HepG2 (cell line): Measurements from ENCODE around the gene C16orf89. TPM values are rescaled to one million over a fixed set of nuclear protein-coding genes. Genes with fewer than 3 reads are reported as not detected.
A peak's percentile ranks its signal among the peaks of the same experiment; 100 is the strongest.

Source experiments
- ARNTL ChIP-seq: sonication (generic); formaldehyde crosslinking; IDR thresholded peaks from 2 replicates; pipeline ENCODE4 v1.4.0; 2020; ENCODE audit warnings: mild to moderate bottlenecking, missing genetic modification reagents
- GFI1 ChIP-seq: sonication (generic); formaldehyde crosslinking; IDR thresholded peaks from 2 replicates; pipeline ENCODE4 v1.5.0; 2020; ENCODE audit warnings: missing genetic modification reagents, mild to moderate bottlenecking, borderline replicate concordance
- ISX ChIP-seq: sonication (generic); formaldehyde crosslinking; conservative IDR thresholded peaks from 2 replicates; pipeline ENCODE4 v1.5.0; 2020; ENCODE audit warnings: missing genetic modification reagents
- KLF12 ChIP-seq: sonication (generic); formaldehyde crosslinking; IDR thresholded peaks from 2 replicates; pipeline ENCODE4 v1.4.0; 2020; ENCODE audit warnings: missing genetic modification reagents, borderline replicate concordance
- MEF2D ChIP-seq: sonication (generic); formaldehyde crosslinking; IDR thresholded peaks from 2 replicates; pipeline ENCODE4 v1.5.1; 2020; ENCODE audit warnings: mild to moderate bottlenecking, missing genetic modification reagents
- MXI1 ChIP-seq: IDR thresholded peaks from 3 replicates; pipeline ENCODE4 v1.6.1; 2012; ENCODE audit warnings: low read depth, low read length, inconsistent platforms, borderline replicate concordance
- MYC ChIP-seq: sonication (generic); formaldehyde crosslinking; IDR thresholded peaks from 2 replicates; pipeline ENCODE4 v1.9.0; 2021; ENCODE audit warnings: missing genetic modification reagents, borderline replicate concordance
- SAP130 ChIP-seq: IDR thresholded peaks from 2 replicates; pipeline ENCODE4 v1.6.1; 2016; ENCODE audit warnings: low read depth
- TARDBP ChIP-seq: sonication (generic); formaldehyde crosslinking; IDR thresholded peaks from 2 replicates; pipeline ENCODE4 v1.8.0; 2022; ENCODE audit warnings: mild to moderate bottlenecking, missing genetic modification reagents
- ZBTB7A ChIP-seq: sonication (generic); formaldehyde crosslinking; IDR thresholded peaks from 2 replicates; pipeline ENCODE4 v1.8.0; 2022; ENCODE audit warnings: mild to moderate bottlenecking, missing genetic modification reagents
- ZFP41 ChIP-seq: sonication (generic); formaldehyde crosslinking; IDR thresholded peaks from 2 replicates; pipeline ENCODE4 v1.4.0; 2020; ENCODE audit warnings: mild to moderate bottlenecking, missing genetic modification reagents, borderline replicate concordance
- ZFYVE20 ChIP-seq: sonication (generic); formaldehyde crosslinking; IDR thresholded peaks from 2 replicates; pipeline ENCODE4 v1.8.0; 2023; ENCODE audit warnings: low read depth, mild to moderate bottlenecking, moderate library complexity, missing genetic modification reagents, borderline replicate concordance
- ZMAT3 ChIP-seq: sonication (generic); formaldehyde crosslinking; conservative IDR thresholded peaks from 2 replicates; pipeline ENCODE4 v1.7.0; 2021; ENCODE audit warnings: missing genetic modification reagents
- ZNF160 ChIP-seq: sonication (generic); formaldehyde crosslinking; IDR thresholded peaks from 2 replicates; pipeline ENCODE4 v1.8.0; 2022; ENCODE audit warnings: mild to moderate bottlenecking, inconsistent platforms, missing genetic modification reagents
- ZNF430 ChIP-seq: sonication (generic); formaldehyde crosslinking; IDR thresholded peaks from 2 replicates; pipeline ENCODE4 v1.9.0; 2021; ENCODE audit warnings: mild to moderate bottlenecking, missing genetic modification reagents
- ZNF879 ChIP-seq: sonication (generic); formaldehyde crosslinking; IDR thresholded peaks from 2 replicates; pipeline ENCODE4 v1.8.1; 2023; ENCODE audit warnings: missing genetic modification reagents
- ZSCAN21 ChIP-seq: sonication (generic); formaldehyde crosslinking; IDR thresholded peaks from 2 replicates; pipeline ENCODE4 v1.8.0; 2022; ENCODE audit warnings: mild to moderate bottlenecking, missing genetic modification reagents, moderate library complexity, borderline replicate concordance
- polyA plus RNA-seq, 8 experiments: library from polyadenylated mRNA; depleted of rRNA in 3 of 8; stranded (reverse) in 7 of 8; unstranded in 1 of 8; fragments of >200 nt; fragmentation: Illumina TruSeq in 4 of 8; extraction: Trizol in 4 of 8; gene quantifications; 2 replicates each; pipeline versions ENCODE4 v1.2.1 to v1.2.3, GENCODE V29; 2011 to 2016; ENCODE audit warnings: low read depth in 4 of 8, missing spikeins in 1 of 8, mixed read lengths in 1 of 8; ENCODE audit not compliant: insufficient read depth in 1 of 8
- total RNA-seq, 5 experiments: library from RNA; depleted of rRNA; stranded (reverse); fragments of >200 nt; fragmentation: Illumina TruSeq; extraction: Trizol; gene quantifications; 2 replicates each; pipeline ENCODE4 v1.2.3, GENCODE V29; 2016; ENCODE audit warnings: low read depth in 1 of 5
- TF ChIP-seq, protein P1 (sequence below): sonication (generic); formaldehyde crosslinking; IDR thresholded peaks from 2 replicates; pipeline ENCODE4 v1.4.0; 2020; ENCODE audit warnings: missing genetic modification reagents
- TF ChIP-seq, protein P2 (sequence below): sonication (generic); formaldehyde crosslinking; IDR thresholded peaks from 2 replicates; pipeline ENCODE4 v1.8.1; 2023; ENCODE audit warnings: missing genetic modification reagents, inconsistent platforms, borderline replicate concordance
- TF ChIP-seq, protein P3 (sequence below): sonication (generic); formaldehyde crosslinking; IDR thresholded peaks from 2 replicates; pipeline ENCODE4 v1.8.0; 2022; ENCODE audit warnings: mild to moderate bottlenecking, missing genetic modification reagents; ENCODE audit not compliant: insufficient replicate concordance
- TF ChIP-seq, protein P4 (sequence below): IDR thresholded peaks from 2 replicates; pipeline ENCODE4 v1.6.1; 2012; ENCODE audit warnings: inconsistent platforms

The C16orf89 gene
- total and polyA plus RNA-seq, 2 of the 13 experiments (the other 11 are each of a cell fraction or from before 2014, with no cell fraction given) = 1.9 to 3.4 TPM

DNA sequence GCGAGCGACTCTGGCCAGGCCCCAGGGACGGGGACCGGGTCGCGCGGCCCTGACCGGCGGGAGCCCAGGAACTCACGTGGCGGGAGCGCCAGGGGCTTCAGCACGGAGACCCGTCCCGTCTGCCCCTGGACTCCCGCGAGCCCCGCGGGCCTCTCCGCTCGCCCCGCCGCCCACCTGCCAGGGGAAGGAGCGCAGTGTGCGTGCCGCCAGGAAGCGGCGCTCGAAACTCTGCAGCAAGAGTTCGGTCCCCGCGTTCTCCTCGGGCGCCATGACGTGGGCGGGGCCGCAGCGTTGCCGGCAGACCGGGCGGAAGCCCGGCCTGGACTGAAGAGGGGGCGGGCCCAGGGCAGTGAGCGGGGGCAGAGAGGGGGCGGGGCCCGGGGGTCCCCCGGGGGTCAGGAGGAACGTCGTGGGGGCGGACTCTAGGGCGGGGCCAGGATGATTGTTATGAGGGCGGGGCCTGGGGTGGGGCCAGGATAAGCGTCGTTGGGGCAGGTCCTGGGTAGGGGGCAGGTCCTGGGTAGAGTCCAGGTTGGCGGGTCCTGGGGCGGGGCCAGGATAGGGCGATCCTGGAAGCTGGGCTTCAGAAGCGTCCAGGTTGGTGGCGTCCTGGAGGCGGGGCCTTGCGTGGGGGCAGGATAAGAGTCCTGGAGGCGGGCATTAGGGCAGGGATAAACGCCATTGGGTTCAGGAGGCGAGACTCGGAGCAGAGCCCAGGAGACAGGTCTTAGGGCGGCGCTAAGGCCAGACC is 31.9 kb upstream of the C16orf89 start, which contains the start of gene EEF2KMT (continued):
- TF ChIP-seq, protein P1, sequence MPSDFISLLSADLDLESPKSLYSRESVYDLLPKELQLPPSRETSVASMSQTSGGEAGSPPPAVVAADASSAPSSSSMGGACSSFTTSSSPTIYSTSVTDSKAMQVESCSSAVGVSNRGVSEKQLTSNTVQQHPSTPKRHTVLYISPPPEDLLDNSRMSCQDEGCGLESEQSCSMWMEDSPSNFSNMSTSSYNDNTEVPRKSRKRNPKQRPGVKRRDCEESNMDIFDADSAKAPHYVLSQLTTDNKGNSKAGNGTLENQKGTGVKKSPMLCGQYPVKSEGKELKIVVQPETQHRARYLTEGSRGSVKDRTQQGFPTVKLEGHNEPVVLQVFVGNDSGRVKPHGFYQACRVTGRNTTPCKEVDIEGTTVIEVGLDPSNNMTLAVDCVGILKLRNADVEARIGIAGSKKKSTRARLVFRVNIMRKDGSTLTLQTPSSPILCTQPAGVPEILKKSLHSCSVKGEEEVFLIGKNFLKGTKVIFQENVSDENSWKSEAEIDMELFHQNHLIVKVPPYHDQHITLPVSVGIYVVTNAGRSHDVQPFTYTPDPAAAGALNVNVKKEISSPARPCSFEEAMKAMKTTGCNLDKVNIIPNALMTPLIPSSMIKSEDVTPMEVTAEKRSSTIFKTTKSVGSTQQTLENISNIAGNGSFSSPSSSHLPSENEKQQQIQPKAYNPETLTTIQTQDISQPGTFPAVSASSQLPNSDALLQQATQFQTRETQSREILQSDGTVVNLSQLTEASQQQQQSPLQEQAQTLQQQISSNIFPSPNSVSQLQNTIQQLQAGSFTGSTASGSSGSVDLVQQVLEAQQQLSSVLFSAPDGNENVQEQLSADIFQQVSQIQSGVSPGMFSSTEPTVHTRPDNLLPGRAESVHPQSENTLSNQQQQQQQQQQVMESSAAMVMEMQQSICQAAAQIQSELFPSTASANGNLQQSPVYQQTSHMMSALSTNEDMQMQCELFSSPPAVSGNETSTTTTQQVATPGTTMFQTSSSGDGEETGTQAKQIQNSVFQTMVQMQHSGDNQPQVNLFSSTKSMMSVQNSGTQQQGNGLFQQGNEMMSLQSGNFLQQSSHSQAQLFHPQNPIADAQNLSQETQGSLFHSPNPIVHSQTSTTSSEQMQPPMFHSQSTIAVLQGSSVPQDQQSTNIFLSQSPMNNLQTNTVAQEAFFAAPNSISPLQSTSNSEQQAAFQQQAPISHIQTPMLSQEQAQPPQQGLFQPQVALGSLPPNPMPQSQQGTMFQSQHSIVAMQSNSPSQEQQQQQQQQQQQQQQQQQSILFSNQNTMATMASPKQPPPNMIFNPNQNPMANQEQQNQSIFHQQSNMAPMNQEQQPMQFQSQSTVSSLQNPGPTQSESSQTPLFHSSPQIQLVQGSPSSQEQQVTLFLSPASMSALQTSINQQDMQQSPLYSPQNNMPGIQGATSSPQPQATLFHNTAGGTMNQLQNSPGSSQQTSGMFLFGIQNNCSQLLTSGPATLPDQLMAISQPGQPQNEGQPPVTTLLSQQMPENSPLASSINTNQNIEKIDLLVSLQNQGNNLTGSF (CRISPR knock-in tag) = peak; percentile 60; the same call in 1 of the 2 replicates
- TF ChIP-seq KLF12 (CRISPR knock-in tag) (peak; percentile 85; the same call in 1 of the 2 replicates), ZSCAN21 (CRISPR knock-in tag) (peak; percentile 74; the same call in 1 of the 2 replicates), ZFYVE20 (CRISPR knock-in tag) (0 out of 2 replicates have a peak, but pooled peaks have one; percentile 80), SAP130 (CRISPR knock-in tag) (peak; percentile 79), ARNTL (CRISPR knock-in tag) (peak; percentile 85), GFI1 (peak; percentile 65; the same call in 1 of the 2 replicates), ZNF430 (peak; percentile 95), ZBTB7A (CRISPR knock-in tag) (peak; percentile 90), MYC (CRISPR knock-in tag) (peak; percentile 94), TARDBP (CRISPR knock-in tag) (peak; percentile 40; the same call in 1 of the 2 replicates), ZMAT3 (CRISPR knock-in tag) (0 out of 2 replicates have a peak, but pooled peaks have one; percentile 93), ISX (CRISPR knock-in tag) (peak; percentile 85; the same call in 1 of the 2 replicates), MXI1 (peak; percentile 89; the same call in 2 of the 3 replicates), MEF2D (CRISPR knock-in tag) (peak; percentile 74), ZNF879 (peak; percentile 70; the same call in 1 of the 2 replicates), ZNF160 (peak; percentile 77), ZFP41 (CRISPR knock-in tag) (peak; percentile 87; the same call in 1 of the 2 replicates)
- TF ChIP-seq, protein P2, sequence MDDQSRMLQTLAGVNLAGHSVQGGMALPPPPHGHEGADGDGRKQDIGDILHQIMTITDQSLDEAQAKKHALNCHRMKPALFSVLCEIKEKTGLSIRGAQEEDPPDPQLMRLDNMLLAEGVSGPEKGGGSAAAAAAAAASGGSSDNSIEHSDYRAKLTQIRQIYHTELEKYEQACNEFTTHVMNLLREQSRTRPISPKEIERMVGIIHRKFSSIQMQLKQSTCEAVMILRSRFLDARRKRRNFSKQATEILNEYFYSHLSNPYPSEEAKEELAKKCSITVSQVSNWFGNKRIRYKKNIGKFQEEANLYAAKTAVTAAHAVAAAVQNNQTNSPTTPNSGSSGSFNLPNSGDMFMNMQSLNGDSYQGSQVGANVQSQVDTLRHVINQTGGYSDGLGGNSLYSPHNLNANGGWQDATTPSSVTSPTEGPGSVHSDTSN (CRISPR knock-in tag) = peak; percentile 72; the same call in 1 of the 2 replicates
- TF ChIP-seq, protein P3, sequence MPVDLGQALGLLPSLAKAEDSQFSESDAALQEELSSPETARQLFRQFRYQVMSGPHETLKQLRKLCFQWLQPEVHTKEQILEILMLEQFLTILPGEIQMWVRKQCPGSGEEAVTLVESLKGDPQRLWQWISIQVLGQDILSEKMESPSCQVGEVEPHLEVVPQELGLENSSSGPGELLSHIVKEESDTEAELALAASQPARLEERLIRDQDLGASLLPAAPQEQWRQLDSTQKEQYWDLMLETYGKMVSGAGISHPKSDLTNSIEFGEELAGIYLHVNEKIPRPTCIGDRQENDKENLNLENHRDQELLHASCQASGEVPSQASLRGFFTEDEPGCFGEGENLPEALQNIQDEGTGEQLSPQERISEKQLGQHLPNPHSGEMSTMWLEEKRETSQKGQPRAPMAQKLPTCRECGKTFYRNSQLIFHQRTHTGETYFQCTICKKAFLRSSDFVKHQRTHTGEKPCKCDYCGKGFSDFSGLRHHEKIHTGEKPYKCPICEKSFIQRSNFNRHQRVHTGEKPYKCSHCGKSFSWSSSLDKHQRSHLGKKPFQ (CRISPR knock-in tag) = peak; percentile 83
- TF ChIP-seq, protein P4, sequence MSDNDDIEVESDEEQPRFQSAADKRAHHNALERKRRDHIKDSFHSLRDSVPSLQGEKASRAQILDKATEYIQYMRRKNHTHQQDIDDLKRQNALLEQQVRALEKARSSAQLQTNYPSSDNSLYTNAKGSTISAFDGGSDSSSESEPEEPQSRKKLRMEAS = peak; percentile 82
